HG02588 (cell line): ENCODE measurements around the gene FARS2.
"Not testable (repeated sequence)": the region's sequence is repeated elsewhere in the genome, so short reads cannot be mapped to it uniquely, and the experiment has no call there.

Experiments
- ATAC-seq: cut with Tn5 transposase; IDR thresholded peaks from one replicate; pipeline ENCODE4 v1.9.1; 2021; ENCODE audit warnings: mild to moderate bottlenecking, moderate library complexity; ENCODE audit not compliant: unreplicated experiment

The FARS2 gene

DNA sequence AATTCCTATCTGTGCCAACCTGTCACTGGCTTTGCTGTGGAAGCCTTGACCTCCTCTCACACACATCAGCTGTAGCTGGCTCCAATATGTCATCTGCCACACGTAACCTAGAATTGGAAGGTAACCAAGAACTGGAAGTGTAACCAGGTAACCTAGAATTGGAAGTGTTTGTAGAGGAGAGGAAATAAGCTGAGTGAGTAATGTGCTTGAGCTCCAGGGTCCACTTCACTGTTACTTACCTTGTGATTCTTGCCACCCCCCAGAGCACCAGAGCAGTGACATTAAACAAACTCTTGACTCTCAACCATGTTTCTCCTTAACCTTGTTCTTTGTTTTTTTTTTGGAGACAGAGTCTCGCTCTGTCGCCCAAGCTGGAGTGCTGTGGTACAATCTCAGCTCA lies 394.9 kb downstream of the FARS2 start:
- no peak for ATAC-seq

DNA sequence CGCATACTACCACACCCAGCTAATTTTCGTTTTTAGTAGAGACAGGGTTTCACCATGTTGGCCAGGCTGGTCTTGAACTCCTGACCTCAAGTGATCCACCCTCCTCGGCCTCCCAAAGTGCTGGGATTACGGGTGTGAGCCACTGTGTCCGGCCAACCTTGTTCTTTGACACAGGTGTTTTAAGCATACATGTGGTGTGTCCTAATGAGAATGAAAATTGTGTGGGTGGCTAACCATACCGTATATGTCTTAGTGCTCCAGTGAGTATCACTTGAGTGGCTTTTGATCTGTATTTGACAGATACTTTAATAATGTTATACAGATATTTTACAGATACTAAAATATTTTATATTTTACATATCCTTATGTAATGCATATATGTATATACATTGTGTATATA lies 395.4 kb downstream of the FARS2 start:
- not testable (repeated sequence) for ATAC-seq

DNA sequence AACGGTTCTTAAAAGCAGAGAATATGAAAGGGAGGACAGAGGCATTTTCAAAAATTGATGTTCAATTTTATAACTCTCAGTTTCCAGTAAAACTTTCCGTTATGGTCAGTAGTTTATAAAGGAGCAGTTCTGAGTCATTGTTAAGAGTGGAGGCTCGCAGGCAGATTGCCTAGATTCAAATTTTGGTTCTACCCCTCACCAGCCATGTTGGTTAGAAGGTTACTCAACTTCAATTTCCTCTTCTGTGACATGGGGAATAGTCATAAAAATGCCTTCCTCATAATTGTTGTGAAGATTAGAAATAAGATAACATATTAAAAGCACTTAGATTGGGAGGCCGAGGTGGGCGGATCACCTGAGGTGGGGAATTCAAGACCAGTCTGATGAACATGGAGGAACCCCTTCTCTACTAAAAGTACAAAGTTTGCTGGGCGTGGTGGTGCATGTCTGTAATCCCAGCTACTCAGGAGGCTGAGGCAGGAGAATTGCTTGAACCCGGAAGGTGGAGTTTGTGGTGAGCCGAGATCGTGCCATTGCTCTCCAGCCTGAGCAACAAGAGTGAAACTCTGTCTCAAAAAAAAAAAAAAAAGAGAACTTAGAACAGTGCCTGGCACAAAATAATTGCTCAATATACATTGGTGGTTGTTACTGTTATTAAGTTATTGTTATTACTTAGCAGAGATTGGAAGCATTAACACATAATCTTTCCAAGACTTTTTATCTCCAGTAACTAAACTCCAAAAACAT lies 396.5 kb downstream of the FARS2 start:
- ATAC-seq: no peak

DNA sequence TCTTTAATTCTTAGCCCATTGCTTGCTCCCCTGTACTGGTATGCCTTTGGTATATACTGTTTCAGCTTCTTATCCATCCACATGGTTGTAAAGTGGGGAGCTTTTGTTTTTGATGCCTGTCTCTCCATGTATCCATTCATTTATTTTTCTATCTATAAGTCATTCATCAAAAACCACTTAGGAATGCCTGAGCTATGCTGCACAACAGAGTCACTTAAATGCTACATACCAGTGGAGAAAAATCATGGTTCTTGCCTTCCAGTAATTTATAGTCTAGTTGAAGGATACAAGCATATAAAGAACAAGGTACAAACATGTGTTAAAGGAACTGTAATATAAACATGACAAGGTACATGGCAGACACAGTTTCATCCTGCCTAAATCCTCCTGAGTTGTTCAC lies 398.2 kb downstream of the FARS2 start:
- no peak for ATAC-seq

DNA sequence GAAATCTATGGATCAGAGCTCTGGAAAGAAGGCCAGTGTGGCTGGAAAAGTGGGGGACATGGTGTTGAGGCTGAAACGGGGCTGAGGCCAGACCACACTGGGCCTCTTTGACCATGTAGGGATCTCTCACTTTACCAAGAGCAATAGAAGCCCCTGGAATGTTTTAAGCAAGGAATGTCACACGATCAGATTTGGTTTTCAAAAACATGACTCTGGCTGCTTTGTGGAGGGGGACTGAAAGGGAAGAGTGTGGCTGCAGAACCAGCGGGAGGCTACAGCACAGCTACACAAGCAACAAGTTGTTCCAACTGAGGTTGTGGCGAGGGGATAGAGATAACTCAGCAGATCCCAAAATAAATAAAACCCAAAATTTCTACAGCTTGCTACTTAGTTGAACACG lies 399.5 kb downstream of the FARS2 start:
- no peak for ATAC-seq

DNA sequence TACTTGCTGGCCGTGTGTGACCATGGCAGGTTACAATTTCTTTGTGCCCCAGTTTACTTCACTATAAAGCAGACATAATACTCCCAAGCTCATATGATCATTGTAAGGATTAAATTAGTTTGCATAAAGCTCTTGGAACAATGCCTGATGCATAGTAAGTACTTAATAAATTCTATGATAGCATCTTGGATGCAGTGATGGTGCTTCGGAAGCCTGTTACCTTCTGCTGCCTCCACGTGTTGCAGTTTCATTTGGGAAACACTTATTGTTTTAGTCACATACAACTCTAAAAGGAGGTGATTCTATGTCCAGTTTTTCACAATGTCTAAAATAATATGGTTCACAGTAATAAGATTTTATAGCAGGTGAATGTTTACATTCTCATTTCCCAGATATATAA lies 401.5 kb downstream of the FARS2 start:
- no peak for ATAC-seq

DNA sequence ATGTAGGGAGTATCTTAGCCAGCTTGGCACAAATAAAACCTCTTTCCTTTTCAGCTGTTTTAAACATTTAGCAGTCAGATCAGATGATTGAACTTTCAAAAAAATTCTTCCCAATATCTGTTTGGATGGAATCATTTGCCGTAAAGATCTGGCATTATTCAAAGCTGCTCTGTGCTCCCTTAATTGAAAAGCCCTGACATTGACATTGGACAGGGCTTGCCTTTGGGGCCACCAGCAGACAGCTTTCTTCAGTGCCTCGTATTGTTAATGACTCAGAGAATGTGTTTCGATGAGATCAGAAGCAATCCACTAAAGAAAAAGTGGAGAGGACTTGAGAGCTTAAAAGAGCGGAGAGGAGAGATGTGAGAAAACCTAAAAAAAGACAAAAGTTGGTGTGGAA lies 401.9 kb downstream of the FARS2 start:
- no peak for ATAC-seq

DNA sequence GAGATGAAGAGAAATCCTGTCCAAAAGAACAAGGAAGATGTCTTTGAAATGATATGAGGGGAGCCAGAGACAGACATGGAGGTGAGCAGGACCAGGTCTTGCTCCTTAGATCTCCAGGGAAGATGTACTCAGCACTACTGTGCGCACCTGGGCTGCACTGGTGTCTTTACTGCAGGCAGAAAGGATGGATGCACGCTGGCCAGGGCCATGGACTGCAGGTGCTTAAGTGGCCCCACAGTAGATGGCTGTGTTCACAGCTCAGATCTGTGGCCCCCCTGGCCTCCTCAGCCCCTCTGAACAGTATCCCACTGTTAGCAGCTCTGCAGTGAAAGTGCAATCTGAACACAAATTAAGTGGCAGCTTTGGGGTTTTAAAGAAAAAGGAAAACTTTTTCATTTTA lies 402.4 kb downstream of the FARS2 start:
- no peak for ATAC-seq

DNA sequence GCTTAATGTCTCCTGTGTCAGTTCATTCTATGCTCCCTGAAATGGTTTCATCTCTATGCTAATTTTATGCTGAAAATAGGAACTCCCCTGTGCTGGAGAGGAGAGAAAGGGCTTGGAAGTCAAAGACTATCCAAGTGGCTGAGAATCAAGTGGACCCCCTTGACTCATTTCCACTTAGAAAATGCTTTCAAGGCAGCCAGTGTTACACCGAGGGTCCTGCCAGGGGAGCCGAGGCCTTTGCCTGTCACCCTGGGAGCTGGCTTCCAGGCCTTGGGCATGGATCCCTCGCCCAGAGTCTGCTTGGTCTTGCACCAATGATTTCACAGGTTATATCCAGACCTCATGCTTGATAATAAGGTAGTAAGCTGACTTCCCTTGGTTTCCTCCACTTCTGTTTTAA lies 402.8 kb downstream of the FARS2 start:
- no peak for ATAC-seq

DNA sequence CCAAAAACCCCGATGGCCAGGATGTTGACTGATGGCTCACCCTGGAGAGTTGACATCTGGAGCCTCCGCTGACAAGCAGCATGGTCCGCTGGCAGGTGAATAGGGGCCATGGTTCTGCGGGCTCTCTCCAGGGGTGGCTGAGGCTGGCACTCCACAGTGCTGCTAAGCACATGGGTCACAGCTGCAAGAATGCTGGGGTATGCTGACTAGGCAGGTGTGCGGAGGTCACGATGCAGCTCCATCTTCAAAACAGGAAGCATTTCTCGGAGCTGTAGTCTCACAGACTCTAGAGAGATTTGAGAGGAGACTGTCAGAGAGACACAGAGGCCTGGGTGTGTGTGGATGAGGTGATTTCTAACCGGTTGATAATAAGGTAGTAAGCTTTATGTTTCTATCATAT lies 403.9 kb downstream of the FARS2 start:
- ATAC-seq: no peak

DNA sequence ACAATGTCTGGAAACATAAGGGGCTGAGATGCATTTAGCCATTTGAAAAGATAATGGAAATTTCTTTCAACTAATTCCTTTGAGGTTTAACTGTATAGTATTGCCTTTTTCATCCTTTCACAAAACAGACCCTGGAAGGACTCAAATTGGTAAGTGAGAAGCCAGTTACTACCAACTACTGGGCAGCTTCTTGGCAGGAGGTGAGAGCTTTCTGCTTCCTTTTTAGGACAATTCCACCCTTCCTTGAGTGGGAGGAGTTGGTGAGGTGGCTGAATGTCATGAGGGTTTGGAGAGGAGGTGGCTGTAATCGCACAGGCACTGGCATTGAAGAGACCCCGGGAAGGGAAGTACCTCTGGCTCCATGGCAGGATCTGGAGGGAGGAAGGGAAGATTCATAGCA lies 404.4 kb downstream of the FARS2 start:
- no peak for ATAC-seq

DNA sequence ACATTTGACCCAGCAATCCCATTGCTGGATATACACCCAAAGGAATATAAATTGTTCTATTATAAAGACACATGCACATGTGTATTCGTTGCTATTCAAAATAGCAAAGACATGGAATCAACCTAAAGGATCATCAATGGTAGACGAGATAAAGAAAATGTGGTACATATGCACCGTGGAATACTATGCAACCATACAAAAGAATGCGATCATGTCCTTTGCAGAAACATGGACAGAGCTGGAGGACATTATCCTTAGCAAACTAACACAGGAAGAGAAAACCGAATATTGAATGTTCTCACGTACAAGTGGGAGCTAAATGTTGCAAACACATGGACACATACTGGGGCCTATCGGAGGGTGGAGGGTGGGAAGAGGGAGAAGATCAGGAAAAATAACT lies 405.4 kb downstream of the FARS2 start:
- no peak for ATAC-seq

DNA sequence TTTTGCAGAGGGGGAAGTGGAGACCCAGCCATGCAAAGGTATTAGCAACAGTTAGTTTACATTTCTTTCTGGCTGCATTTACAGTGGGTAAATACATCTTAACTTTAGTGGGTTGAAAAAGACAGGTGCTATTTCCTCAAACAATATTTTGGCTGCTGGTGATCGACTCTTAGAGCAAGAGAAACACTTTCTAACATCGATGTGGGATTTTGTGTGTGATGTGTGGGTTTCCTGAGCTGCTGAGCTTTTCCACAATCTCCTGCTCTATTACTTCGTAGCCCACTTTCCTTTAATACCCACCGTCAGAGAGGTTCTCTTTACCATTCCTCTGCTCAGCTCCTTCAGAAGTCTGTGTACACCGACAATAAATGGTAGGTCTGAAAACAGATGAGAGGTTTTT lies 406.4 kb downstream of the FARS2 start:
- ATAC-seq: no peak

DNA sequence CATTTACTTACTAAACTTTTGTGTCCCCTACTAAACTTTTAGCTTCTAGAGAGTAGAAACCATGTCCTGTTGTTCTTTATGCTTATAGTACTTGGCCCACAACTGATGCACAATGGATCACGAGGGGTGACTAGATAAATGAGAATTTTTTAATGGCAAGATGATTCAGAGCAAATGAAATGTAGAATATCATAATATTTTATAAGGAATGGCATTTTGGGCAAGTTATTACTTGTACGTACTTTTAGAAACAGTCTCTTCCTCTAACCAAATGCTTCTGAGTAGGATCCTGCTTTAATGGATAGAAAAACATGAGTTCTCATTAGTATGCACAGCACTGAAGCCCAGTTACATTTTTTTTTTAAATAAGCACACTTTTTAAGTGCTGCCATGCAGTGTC lies 409.1 kb downstream of the FARS2 start:
- ATAC-seq: no peak

DNA sequence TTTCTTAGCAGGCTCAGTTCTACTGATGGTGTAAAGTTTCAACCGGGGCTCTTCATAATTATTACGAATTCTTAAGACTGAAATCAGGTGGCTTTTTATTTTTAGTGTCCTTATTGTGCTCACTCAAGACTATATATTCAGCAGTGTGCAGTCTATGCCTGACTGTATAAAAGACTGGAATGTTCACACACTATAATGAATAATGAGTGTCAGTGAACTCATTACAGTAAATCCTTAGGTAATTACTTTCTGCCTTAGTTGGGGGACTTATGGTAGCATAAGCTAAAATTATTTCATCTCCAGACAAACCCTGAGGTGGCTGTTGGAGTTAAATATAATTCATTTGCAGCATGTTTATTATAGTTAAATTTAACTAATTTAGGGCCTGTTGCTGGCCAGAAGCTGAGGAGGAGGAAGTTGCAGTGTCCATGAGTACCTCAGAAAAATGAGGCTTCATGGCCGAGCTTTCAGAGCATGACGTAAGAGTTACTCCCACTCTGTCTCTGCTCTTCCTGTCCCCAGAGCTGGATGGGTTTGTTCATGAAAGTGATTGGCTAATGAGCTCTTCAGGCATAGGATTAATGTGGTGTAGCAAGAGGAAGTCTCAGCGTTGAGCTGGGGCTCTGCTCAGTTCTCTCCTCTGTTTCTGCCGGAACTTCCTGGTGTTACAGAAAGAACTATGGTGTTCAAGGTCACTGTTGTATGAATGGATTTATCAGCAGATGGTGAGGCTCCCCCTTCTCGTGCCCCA lies 409.7 kb downstream of the FARS2 start:
- ATAC-seq: no peak

DNA sequence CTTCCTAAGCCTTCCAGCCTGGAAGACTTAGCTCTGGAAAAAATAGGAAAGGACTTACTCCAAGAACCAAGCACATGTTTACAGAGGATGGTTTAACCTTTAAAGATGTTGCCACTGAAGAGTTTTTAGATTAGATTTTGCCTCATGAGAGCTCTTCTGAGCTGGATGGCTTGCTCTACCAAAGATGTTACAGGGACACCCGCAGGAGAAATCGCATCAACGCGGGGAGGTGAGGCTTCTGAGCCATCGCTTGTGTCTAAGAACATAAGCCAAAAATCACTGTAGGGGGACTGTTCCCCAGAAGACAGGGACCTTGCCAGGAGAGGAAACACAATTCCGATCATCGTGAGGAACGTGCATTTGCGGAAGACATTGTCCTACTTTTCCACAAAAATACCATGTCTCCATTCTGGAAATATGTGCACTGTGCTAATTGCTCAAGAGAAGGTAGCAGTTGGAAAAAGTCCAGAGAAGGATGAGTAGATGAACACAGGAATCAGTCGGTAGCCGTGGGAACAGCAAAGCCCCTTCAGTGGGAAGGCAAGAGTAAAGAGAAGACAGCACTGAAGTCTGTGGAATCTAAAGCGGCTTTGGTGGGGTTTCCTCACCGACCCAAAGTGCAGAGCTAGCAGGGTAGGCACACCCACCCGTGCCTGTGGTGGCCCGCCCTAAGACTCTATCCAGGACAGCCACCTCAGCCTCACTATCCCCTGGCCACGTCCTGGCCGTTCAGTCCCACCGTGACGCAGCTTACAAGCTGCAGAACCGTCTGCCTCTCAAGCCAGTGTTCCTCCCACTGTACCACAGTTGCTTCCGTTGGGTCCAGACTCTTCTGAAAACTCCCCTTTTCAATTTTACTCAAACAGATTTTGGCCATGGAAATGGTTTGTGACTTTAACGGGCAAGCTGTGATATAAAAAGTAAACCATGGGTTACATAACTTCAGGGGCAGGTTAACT lies 410.6 kb downstream of the FARS2 start:
- no peak for ATAC-seq

DNA sequence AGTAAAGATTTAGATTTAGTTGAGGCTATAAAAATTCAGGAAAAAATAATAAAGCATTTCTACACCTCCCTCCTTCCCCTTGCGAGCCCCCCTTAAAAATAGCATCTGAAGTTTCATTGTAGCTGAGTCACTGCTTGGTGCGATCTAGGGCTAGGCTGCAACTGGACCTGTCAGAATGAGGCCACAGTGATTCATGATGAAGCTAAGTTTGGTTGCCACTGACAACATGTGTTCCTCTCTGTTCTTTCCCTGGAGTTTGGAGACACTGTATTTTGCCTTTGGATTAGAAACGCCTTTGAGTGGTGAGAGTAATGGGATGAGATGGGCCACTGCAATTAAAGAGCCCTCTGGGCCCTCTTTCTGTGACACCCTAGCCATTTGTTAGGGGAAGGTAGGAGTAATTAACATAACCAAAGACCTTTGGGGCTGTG lies 411.3 kb downstream of the FARS2 start:
- no peak for ATAC-seq

DNA sequence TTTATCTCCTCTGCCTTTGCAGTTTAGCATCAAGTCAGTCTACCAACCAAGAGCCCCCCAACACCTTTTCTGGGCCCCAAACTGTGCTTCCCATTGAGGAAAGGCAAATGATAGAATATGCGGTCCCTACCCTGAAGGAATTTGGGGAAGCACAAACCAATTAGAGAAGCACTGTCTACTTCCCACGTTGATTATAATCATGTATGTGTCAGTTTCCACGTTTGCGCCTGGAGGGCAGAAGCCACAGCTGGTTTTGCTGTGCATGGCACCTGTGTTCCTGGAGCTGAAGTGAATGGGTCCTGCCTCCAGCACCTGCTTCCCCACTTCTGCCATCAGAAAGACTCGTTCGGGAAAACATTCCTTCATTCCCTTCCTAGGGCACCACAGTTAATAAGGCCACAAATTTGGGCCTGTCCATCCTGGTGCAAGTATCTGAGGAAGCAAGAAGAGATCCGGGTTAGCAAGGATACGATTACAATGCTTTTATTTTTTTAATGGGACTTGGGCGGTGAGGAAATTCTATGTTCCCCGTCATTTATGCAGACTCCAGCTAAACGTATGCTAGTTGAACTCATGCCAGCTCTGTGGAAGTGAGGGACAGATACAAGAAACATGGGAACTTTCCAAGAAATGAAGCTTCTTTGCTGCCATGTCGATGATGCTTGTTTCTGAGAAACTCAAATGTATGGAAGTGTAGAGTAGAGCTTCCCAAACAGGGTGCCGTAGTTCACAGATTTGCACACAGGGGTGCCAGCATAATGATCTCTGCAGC lies 411.9 kb downstream of the FARS2 start:
- ATAC-seq: no peak

DNA sequence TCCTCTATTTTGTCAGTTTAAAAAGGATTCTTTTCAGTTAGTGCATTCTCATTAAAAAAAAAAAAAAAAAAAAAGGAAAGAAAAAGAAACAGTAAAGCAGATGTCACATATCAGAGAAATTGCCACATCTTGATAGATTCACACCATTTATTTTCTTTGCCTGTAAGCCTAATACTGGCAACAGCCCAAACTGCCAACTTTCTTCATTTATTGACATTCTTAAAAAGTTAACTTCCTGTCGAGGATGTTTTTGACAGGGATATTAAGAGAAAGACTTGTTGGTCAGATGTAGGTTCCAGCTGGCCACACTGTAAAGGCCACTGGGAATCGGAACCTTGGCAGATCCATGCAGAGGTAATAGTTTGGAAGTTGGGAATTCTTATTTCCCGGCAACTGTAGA lies 412.8 kb downstream of the FARS2 start:
- no peak for ATAC-seq

DNA sequence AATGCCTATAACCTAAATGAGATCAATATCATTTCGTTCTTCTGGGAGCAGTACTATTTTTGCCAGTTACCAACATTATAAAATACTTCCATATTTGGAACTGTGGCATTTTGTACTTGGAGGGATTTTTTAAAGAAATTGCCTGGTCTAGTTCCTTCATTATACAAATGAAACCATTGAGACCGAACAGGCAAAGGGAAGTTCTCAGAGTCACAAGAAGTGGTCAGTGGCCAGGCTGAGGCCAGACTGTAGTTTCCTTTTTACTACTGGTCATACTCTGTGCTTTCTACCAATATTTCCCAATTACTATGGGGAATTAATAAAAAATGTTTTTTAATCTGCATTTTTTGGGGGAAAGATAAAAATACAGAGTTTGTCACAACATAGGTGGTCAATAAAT lies 413.4 kb downstream of the FARS2 start:
- ATAC-seq: no peak

DNA sequence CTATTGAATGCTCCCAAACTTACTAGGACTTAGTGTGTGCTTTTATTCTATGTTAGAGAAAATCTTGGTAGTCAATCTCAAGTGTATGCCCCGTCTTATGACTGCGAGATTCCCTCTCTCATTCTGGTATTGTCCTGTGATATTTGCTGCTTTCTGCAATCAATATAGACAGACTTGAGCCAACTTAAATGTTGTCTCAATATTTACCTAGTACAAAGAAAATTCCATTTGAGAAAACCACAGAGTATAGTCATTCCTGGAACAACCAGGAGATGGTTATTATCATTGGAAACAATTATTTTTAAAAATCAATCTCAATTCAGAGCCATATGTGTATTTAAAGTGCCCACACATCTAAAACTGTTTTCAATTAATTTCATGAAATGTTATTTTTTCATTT lies 415.4 kb downstream of the FARS2 start:
- ATAC-seq: no peak
